GM19238 (cell line): Measurements from ENCODE around the gene HDDC2.
"Not testable (repeated sequence)": the region's sequence is repeated elsewhere in the genome, so short reads cannot be mapped to it uniquely, and the experiment has no call there.

Source experiments
- DNase-seq: peaks from one replicate; pipeline ENCODE4 v3.0.0; 2011; ENCODE audit warnings: low spot score; ENCODE audit not compliant: insufficient read length

The HDDC2 gene

DNA sequence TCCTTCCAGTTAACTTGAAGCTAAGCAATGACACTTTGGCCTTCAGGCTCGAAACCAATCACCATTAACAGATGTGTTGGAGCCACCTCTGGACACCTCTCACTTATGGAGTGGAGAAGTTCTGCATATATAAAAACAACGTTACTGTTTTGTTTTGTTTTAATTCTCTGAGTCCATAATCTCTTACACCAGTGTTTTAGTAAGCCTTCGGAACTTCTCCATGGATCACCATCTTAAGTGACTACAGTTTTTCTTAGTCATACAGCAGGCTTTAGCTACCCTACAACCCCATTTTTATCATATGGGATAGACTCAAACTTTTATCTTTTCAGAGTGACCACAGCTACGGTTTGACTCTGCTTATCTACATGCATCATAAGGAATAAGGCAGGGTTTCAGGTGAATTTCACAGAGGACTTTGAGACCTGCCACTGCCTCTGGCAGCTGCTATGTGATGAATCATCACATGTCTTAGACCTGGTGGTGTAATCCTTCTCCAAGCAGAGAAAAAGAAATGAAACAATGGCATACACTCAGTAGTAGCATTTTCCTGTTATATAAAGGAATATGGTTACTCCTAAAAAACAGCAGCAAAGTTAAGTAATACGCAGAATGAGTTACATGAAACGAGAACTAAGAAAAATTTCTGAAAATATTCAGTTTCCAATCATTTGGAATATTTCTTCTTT is 5.5 kb upstream of the HDDC2 start:
- no peak for DNase-seq

DNA sequence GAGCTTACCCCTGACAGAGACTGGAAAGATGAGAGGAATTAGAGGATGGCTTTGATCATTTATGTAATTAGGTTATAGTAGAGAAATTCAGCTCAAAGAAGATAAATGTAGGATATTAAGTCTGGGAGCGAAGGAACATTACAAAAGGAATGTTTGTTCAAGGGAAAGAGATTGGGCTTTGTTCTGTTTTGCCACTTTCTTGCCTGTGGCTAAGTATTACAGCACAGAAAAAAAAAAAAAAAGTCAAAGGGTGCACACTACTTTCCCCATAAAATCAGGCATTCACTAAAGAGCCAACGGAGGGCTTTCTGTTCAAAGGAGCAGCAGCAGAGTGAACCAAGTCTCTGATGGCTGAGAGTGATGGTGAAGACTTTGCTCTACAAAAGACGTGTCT is 5.0 kb upstream of the HDDC2 start:
- no peak for DNase-seq

GRCh38 chr6:125304970-125305660 is 3.3 kb upstream of the HDDC2 start:
- DNase-seq, result no peak

- no peak for DNase-seq
Observed at GRCh38 chr6:125303512-125303854, 1.7 kb upstream of the HDDC2 start.

- no peak for DNase-seq
Observed at GRCh38 chr6:125302840-125303511, 1.2 kb upstream of the HDDC2 start.

GRCh38 chr6:125300992-125301434 is 754 bp downstream of the HDDC2 start:
- DNase-seq, result no peak

DNA sequence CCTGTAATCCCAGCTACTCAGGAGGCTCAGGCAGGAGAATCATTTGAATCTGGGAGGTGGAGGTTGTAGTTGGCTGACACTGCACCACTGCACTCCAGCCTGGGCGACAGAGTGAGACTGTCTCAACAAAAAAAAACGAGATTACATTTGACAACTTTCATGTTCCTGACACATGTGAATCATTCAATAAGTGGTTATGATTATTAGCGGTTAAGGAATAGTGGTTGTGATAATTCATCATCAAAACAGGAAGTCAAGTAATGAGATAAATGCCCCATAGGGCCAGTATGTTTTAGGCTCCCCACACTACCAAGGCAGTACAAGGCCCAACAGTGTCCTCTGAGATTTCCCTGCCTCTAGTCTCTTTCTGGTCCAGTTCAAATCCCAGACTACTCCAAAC is 2.5 kb downstream of the HDDC2 start:
- no peak for DNase-seq

- DNase-seq, result no peak
Observed at GRCh38 chr6:125296471-125296870, 5.3 kb downstream of the HDDC2 start.

- DNase-seq, result no peak
Observed at GRCh38 chr6:125294925-125295324, 6.8 kb downstream of the HDDC2 start.

DNA sequence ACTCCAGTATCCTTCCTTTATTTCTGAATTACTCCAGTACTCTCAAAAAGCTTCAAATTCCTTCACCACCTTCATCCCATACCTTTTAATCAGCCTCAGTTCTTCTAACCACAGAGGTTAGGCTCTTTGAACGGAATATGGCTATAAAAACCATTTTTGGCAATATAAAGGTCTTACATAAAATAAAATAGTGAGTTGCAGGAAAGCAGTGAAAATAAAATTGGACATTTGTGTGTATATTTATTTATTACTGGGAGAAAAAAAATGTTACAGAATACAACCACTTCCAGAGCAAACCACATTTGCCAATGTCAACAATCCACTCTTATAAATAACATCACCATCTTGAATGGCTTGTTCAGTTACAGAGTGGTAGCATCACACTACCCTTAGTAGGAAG is 7.7 kb downstream of the HDDC2 start:
- DNase-seq, result no peak

- no peak for DNase-seq
Observed at GRCh38 chr6:125293587-125293986, 8.2 kb downstream of the HDDC2 start.

DNA sequence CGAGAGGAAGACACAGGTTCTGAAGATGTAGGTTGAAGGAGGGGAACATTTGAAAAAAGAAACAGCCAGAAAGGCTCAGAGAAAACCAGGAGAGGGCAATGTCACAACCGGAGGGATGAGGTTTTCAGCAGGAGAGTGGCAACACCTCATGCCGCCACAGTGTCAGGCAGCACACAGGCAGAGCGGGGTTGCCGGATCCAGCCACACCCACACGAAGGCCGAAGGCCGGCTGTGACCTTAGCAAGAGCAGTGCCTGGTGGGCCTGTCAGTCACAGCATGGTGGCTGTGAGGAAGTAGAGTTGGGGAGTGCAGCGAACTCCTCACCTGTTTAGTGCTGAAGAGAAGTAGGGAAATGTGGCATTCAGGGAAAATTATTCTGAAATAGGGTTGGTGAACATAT is 14.0 kb downstream of the HDDC2 start:
- no peak for DNase-seq

- DNase-seq, result no peak
Observed at GRCh38 chr6:125285936-125286335, 15.8 kb downstream of the HDDC2 start.

- DNase-seq, result no peak
Observed at GRCh38 chr6:125285353-125285752, 16.4 kb downstream of the HDDC2 start.

- not testable (repeated sequence) for DNase-seq
Observed at GRCh38 chr6:125282470-125282869, 19.3 kb downstream of the HDDC2 start.

DNA sequence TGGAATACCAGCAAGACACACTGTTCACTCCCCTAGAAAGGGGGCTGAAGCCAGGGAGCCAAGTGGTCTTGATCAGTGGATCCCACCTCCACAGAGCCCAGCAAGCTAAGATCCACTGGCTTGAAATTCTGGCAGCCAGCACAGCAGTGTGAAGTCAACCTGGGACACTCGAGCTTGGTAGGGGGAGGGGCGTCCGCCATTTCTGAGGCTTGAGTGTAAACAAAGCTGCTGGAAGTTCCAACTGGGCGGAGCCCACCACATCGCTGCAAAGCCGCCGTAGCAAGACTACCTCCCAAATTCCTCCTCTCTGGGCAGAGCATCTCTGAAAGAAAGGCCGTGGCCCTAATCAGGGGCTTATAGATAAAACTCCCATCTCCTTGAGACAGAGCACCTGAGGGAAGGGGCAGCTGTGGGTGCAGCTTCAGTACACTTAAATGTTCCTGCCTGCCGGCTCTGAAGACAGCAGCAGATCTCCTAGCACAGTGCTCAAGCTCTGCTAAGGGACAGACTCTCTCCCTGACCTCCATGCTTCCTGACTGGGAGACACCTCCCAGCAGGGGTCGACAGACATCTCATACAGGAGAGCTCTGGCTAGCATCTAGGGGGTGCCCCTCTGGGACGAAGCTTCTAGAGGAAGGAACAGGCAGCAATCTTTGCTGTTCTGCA is 21.3 kb downstream of the HDDC2 start:
- DNase-seq, result not testable (repeated sequence)

DNA sequence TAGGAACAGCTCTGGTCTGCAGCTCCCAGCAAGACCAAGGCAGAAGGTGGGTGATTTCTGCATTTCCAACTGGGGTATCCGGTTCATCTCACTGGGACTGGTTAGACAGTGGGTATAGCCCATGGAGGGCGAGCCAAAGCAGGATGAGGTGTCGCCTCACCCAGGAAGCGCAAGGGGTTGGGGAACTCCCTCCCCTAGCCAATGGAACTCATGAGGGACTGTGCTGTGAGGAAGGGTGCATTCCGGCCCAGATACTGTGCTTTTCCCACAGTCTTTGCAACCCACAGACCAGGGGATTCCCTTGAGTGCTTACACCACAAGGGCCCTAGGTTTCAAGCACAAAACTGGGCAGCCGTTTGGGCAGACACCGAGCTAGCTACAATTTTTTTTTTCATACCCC is 21.8 kb downstream of the HDDC2 start:
- DNase-seq, result no peak

DNA sequence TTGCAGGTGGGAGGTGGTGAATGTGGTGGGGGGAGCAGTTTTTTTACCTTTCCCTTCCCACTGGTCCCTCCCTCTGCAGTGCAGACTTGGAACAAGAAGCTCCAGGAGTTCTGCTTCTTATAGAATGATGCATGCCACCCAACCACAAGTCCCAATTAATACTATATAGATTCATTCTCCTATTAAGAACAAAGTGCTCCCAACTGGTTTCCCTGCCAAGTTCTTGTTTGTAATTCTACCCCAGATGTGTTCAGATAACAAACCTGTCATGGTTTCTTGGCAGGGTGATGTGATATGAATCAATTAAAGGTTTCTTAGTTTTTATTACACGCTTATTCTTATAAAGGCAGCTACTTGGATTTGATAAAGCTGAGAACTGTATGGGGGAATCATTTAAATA is 23.9 kb downstream of the HDDC2 start:
- DNase-seq, result no peak

- DNase-seq, result no peak
Observed at GRCh38 chr6:125275779-125276178, 26.0 kb downstream of the HDDC2 start.

- DNase-seq, result no peak
Observed at GRCh38 chr6:125274935-125275334, 26.8 kb downstream of the HDDC2 start.

GRCh38 chr6:125273965-125274364 is 27.8 kb downstream of the HDDC2 start:
- DNase-seq, result no peak

- DNase-seq, result no peak
Observed at GRCh38 chr6:125273251-125273650, 28.5 kb downstream of the HDDC2 start.
